SIG-M5 treated with dmso at 0.1 percent for 504 hours (cell line): ENCODE results near the gene RHCE.
"Not testable (repeated sequence)": the region's sequence is repeated elsewhere in the genome, so short reads cannot be mapped to it uniquely, and the experiment has no call there.

Experiments used
- DNase-seq: peaks from one replicate; lab custom pipeline; 2025; ENCODE audit not compliant: unreplicated experiment; lab: John Stamatoyannopoulos, UW

Gene RHCE

GRCh38 chr1:25349606-25350005, 71.0 kb downstream of the RHCE start:
- no peak for DNase-seq

GRCh38 chr1:25347556-25347955, 73.1 kb downstream of the RHCE start:
- no peak for DNase-seq

- DNase-seq = no peak
These were observed 76.8 kb downstream of the RHCE start for GRCh38 chr1:25343872-25344271.

- DNase-seq = no peak
These were observed 77.8 kb downstream of the RHCE start for GRCh38 chr1:25342846-25343245.

- no peak for DNase-seq
These were observed 78.9 kb downstream of the RHCE start for GRCh38 chr1:25341746-25342145.

- DNase-seq = peak; percentile 39
These were observed 81.6 kb downstream of the RHCE start for GRCh38 chr1:25338986-25339385.

- DNase-seq = peak; percentile 77
These were observed 82.2 kb downstream of the RHCE start, which contains the start of gene TMEM50A for GRCh38 chr1:25338188-25338981. TMEM50A (plus strand) TSS chr1:25338334; CDS start chr1:25340487, 2,153 bp downstream.

- DNase-seq = not testable (repeated sequence)
These were observed 83.0 kb downstream of the RHCE start for GRCh38 chr1:25337483-25338187.

- DNase-seq = not testable (repeated sequence)
These were observed 83.7 kb downstream of the RHCE start for GRCh38 chr1:25336922-25337354.

GRCh38 chr1:25329950-25330349, 90.7 kb downstream of the RHCE start:
- not testable (repeated sequence) for DNase-seq

- not testable (repeated sequence) for DNase-seq
These were observed 91.3 kb downstream of the RHCE start for GRCh38 chr1:25329336-25329735.

- not testable (repeated sequence) for DNase-seq
These were observed 91.8 kb downstream of the RHCE start for GRCh38 chr1:25328791-25329185.

- not testable (repeated sequence) for DNase-seq
These were observed 92.5 kb downstream of the RHCE start for GRCh38 chr1:25327864-25328790.

GRCh38 chr1:25324407-25324806, 96.2 kb downstream of the RHCE start:
- not testable (repeated sequence) for DNase-seq

GRCh38 chr1:25322127-25322526, 98.5 kb downstream of the RHCE start:
- not testable (repeated sequence) for DNase-seq

GRCh38 chr1:25320314-25320938, 100.2 kb downstream of the RHCE start:
- not testable (repeated sequence) for DNase-seq

GRCh38 chr1:25312806-25313470, 107.7 kb downstream of the RHCE start:
- DNase-seq = not testable (repeated sequence)
